Subcutaneous adipose tissue (tissue), 4 donors: ENCODE data around the gene NRSN2. TPM values are rescaled to one million over a fixed set of nuclear protein-coding genes. Genes with fewer than 3 reads are reported as not detected.

Experiments used
- total RNA-seq, 4 donors: library from RNA; depleted of rRNA; stranded (reverse); fragments of >200 nt; gene quantifications; one replicate each; pipeline ENCODE4 v1.1.0, GENCODE V29; 2016
- TF ChIP-seq, protein P1 (sequence below): fragments of 450-650 bp; IDR thresholded peaks from one replicate; pipeline ENCODE4 v1.5.1; 2016; ENCODE audit warnings: low read depth, mild to moderate bottlenecking, control low read depth, antibody characterized with exemption, moderate library complexity

NRSN2 gene
- total RNA-seq, 4 donors from 2014 or later = 5.2 to 9.4 (median 7.6) TPM

DNA sequence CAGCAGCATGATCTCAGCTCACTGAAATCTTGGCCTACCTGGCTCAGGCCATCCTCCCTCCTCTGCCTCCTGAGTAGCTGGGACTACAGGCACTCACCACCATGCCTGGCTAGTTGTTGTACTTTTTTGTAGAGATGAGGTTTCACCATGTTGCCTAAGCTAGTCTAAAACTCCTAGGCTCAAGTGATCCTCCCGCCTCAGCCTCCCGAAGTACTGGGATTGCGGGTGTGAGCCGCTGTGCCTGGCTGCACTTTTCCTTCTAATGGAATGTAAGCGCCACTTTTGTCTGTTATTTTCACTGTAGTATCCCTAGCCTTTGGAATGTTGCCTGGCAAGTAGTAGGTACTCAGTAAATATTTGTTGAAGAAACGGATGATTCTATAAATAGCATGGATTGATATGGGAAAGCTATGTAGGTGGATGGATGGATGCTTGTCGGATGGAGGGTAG lies 23.3 kb downstream of the NRSN2 start:
- TF ChIP-seq, protein P1, sequence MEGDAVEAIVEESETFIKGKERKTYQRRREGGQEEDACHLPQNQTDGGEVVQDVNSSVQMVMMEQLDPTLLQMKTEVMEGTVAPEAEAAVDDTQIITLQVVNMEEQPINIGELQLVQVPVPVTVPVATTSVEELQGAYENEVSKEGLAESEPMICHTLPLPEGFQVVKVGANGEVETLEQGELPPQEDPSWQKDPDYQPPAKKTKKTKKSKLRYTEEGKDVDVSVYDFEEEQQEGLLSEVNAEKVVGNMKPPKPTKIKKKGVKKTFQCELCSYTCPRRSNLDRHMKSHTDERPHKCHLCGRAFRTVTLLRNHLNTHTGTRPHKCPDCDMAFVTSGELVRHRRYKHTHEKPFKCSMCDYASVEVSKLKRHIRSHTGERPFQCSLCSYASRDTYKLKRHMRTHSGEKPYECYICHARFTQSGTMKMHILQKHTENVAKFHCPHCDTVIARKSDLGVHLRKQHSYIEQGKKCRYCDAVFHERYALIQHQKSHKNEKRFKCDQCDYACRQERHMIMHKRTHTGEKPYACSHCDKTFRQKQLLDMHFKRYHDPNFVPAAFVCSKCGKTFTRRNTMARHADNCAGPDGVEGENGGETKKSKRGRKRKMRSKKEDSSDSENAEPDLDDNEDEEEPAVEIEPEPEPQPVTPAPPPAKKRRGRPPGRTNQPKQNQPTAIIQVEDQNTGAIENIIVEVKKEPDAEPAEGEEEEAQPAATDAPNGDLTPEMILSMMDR = no peak

DNA sequence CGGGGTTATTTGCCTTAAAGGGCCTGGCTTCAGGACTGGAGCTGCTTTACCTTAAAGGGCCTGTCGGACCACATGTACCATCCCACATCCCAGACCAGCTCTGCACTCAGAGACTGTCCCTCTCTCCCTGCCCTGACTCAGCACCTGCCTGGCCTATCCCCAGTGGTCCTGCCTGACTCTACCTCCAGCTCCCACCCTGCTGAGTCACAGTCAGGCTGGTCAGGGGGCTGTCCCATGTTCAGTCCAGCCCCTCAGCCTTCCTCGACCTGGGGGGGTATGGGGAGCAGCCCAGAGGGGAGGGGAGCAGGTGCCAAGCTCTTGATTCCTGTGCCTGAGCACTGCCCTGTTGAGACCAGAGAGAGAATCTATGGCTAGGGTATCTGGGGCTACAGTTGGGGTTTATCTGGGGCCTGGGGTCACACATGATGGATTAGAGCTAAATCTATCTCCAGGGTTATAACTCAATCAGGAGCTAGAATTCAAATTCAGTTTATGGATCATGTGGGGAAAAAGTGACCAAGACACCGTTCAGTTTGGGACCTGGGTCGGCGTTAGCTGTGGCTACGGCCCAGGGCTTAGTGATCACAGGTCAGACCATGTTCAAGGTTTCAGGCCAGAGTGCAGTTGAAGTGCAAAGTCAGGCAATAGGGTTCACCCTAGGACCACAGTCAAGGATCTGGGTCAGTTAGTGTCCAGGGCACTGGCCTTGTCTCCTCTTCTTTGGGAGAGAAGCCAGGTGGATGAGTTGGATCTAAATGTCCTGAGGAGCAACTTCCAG lies 24.3 kb downstream of the NRSN2 start:
- TF ChIP-seq, protein P1 = no peak

DNA sequence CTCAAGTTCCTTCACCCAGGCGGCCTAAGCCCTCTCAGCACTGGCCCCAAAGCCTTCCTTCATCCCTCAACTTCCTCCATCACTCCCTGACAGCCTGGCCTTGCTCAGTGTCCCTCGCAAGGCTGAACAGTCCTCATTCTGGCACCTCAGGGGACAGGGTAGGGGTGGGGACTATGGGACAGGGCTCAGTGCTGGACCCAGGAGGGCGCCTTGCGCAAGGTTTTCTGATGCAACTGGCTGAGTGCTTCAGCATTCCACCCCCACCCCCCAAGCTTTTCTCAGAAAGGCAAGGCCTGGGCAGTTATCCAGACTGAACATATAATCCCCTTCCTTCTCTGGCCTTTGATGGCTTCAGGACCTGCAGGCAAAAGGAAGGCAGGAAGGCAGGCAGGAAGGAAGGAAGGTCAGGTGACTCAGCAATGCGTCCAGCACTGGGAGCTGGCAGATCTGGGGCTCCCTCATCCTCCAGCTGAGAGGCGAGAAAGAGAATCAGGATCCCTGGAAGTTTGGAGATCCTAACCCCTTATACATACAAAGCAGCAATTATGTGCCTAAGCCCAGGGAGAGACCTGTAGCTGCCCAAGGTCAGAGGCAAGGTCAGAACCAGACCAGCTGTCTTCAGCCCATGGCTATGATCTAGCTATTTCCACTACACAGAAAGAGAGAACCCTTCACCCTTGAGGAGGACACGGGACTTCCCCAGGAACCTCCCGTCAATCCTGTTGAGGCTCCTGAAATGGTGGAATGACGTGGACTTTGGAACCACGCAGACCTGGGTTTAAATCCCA lies 25.0 kb downstream of the NRSN2 start:
- TF ChIP-seq, protein P1 = no peak

DNA sequence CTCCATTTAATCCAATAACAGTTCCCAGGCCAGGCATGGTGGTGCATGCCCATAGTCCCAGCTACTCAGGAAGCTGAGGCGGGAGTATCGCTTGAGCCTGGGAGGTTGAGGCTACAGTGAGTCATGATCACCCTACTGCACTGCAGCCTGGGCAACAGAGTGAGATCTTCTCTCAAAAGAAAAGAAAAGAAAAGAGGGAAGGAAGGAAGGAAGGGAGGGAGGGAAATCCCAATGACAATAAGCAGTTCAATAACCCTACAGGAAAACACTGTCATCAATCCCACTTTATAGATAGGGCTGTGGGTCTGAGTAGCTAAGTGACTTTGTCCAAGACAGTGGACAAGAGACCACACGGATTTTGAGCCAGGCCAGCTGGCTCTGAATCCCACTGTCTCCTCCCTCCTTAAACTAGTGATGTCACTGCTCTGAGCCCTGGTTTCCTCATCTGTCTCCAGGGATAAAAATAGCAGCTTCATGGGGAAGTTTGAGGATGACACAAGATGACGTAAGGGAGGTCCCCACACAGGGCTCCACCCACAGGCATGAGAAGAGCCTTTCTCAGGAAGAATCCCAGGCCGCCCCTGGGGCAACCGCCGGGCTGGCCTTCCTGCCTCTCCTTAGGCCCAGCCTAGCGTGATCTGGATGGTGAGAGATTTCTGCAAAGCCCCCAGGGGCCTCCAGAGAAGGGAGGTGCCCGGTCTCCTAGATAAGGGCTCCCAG lies 26.4 kb downstream of the NRSN2 start:
- TF ChIP-seq, protein P1 = no peak

DNA sequence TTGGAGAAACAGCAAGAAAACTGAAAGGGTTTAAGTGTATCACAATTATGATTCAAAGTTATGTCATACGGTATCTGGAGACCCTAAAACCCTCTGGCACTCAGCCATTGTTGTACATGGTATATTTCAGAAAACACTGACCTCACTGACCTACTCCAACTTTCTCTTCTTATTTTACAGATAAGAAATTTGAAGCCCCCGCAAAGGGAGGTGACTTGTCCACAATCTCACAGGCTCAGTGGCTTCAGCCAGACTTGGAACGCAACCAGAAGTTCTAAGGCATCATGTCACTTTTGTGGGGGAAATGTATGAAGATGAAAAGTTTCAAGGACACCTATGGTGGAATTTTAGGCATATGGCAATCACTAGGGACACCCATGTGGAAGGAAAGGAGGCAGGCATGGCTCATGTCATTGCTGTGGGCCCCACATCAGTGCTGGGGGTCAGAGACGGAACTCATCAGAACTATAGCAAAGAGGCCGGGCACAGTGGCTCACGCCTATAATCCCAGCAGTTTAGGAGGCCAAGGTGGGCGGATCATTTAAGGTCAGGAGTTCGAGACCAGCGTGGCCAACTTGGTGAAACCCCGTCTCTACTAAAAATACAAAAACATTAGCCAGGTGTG lies 28.5 kb downstream of the NRSN2 start:
- TF ChIP-seq, protein P1 = no peak

DNA sequence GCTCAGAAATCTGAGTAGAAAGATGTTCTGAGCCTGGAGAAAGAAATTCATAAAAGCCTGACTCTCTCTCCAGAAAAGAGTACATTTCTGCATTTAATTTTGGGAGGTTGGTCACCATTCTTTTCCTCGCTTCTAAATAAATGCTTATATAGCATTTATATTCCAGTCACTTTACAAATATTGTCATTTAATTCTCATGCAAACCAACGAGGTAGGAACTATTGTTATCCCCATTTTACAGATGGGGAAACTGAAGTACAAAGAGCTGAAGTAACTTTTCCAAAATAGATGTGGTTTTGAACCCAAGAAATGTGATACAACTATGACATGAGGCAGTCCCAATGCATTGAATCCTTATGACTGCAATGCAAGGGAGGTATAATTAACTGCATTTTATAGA lies 29.2 kb downstream of the NRSN2 start:
- TF ChIP-seq, protein P1 = no peak

DNA sequence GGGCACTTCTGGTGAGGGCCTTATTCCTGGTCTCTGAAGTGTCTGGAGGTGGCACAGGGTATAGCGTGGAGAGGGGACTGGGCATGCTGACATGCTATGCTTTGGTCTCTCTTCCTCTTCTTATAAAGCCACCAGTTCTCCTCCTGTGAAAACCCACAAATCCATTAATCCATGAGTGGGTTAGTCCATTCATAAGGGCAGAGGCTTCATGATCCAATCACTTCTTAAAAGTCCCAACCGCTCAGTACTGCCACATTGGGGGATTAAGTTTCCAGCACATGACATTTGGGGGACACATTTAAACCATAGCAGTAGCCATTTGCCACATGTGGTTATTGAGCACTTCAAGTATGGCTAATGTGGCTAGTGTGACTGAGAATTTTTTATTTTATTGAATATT lies 29.8 kb downstream of the NRSN2 start:
- TF ChIP-seq, protein P1 = no peak
